Stimulated activated CD4-positive, alpha-beta T cell treated with anti-CD3 and anti-CD28 coated beads, Interleukin-2, amount 100 ng/mL, for 48 hours (primary cell): ENCODE data around the gene MYLIP.
A peak's percentile ranks its signal among the peaks of the same experiment; 100 is the strongest.

Source experiments
- DNase-seq, 2 donors: peaks; one replicate each; pipeline ENCODE4 v3.0.0-alpha.2; 2020

Gene MYLIP

DNA sequence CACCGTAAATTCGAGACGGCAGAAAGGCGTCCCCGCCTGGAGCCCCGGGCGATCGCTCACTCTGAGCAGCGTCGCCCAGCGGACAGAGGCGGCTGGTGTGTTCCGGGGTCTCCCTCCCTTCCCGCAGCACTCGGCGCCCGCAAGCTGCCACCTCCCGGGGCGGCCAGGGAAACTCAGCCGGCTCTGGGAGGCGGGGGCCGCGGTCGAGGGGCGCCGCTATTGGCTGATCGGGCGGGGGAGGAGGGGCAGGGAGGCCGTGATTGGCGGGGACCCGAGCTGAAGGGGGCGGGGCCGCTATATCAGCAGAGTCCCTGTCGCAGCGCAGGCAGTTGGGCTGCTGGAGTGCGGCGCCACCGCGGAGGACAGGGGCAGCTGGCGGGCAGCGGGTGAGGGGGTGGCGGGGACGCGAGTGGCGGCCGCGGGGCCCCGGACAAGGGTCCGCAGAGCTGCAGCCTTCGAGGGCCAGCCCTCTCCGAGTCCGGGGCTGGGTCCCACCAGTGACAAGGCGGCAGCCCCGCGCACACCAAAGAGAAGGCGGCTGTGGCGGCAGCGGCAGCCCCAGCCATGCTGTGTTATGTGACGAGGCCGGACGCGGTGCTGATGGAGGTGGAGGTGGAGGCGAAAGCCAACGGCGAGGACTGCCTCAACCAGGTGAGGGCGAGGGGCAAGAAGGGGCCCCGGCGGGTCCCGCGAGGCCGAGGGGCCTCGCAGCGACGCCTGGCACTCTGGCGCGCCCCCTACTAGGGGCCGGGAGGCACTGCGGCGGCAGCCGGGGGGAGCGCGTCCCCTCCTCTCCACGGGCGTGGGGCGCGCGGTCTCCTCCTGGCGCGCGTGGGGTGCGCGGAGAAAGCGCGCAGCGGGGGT lies at the start of gene MYLIP:
Gene MYLIP, plus strand, starts transcription at position 328 of the 864 bp plus-strand sequence. Its CDS starts 237 bp downstream, at position 565.
- peak; percentile 95 for DNase-seq

GRCh38 chr6:16079354-16079753 lies 49.5 kb upstream of the MYLIP start:
- no peak for DNase-seq

GRCh38 chr6:16080204-16080603 lies 48.7 kb upstream of the MYLIP start:
- DNase-seq = no peak

DNA sequence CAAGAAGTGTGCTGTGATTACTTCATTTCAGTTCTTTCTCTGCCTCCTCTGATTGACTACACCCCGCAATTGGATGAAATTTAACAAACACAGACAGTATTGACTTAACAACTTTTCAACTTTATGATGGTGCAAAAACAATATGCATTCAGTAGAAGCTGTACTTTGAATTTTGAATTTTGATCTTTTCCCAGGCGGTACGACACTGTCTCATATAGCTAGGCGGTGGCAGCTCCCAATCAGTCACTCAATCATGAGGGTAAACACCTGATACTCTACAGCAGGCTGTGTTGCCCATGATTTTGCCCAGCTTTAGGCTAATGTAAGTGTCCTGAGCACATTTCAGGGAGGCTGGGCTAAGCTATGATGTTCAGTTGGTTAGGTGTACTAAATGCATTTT lies 47.6 kb upstream of the MYLIP start:
- DNase-seq = no peak

DNA sequence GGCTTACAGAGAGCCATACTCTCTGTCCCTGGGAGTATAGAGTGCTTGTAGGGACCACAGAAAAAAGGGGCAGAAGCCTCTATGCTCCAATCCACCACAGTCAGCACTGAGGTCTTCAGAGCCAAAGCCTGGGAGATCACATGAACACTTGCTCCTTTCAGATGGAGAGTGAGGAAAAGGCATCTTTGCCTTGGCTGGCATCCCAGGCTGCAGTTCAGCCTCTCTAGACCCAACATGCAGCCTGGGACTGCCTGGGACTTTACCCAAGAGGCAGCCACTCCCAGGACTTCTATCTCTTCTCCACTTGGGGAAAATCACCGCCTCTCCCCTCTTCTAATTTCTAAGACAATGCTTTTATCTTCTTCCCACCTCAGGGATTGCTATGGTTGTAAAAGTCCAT lies 46.5 kb upstream of the MYLIP start:
- DNase-seq = no peak

DNA sequence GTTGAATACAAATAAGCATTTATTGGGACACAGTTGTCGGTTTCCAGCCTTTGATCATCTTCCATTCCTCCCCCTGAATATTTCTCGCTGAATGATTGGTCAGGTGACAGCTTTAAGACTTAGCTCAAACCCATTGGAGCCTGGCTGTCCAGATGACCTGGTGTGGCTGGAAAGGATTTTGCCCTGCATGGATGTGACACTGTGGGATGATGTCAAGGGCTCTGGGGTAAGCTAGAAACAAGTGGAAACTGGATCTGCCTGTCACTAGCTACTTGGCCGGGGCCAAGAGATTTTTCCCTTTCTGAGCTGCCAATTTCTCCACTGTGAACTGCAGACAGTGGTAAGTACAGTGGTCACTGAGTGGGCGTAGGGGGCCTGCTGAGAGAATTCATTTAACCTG lies 41.9 kb upstream of the MYLIP start:
- no peak for DNase-seq

- no peak for DNase-seq
Measured at GRCh38 chr6:16087386-16087785, 41.5 kb upstream of the MYLIP start.

DNA sequence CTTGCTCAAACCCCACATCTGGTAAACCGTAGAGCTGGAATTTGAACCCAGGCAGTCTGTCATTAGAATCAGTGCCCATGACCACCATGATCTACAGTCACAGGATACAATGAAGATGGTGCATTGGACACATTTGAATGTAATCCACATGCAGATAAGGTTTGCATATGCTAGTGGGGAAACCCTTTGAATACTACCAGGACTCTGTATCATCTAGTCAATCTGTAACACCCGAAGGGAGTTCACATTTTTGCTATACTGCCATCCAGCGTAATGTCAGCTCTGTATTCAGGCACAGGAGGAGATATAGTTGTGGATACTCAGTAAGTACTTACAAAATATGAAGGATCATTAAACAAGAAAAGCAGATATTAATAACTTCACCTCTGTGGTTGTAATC lies 40.5 kb upstream of the MYLIP start:
- DNase-seq = no peak

DNA sequence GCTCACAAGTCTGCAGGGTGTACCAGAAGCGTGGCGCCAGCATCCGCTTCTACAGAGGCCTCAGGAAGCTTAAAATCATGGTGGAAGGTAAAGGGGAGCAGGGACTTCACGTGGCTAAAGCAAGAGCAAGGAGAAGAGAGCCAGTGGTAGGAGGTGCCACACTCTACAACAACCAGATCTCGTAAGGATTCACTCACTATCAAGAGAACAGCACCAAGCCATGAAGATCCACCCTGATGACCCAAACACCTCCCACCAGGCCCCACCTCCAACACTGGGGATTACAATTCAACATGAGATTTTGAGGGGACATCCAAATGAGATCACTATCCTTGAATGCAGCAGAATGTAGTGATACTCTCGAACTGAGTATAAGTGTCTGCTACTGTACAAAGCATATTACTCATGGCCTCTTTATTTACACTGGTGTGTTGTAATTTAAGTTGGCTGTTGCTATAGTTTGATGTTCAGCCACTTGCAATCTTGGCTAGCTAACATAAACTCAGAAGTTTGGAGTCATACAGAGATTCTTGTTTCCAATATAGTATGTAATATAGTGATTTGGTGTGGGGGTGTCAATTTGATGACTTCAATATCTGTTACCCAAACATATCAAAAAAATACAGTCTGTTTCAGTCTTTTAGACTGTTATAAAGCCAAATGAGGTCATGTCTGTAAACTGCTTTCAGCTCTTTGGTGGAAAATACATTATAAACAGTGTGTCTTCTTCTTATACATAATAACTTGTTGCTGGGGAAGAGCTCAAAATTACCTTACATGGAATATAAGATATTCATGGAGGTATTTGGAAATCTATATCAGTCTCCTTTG lies 39.4 kb upstream of the MYLIP start:
- DNase-seq = no peak

- no peak for DNase-seq
Measured at GRCh38 chr6:16090452-16090851, 38.4 kb upstream of the MYLIP start.

DNA sequence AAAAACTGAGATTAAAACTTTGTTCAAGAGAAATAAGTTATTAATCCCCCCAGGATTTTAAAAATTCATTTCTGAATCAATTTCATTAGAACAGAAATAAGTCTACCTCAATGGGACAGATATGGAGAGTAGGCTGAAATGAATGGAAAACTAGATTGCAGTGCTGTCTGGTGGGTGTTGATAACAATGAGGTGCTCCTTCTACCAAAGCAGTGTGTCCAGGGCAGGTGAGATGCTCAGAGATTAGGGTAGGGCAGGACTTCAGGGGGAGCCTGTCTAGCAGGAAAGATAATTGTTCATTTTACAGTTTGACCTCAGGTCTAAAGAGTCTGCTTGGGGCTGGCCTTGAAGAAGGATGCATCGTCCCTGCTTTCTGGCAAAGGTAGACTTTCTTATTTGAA lies 38.0 kb upstream of the MYLIP start:
- no peak for DNase-seq

- no peak for DNase-seq
Measured at GRCh38 chr6:16092140-16092539, 36.7 kb upstream of the MYLIP start.

GRCh38 chr6:16092990-16093389 lies 35.9 kb upstream of the MYLIP start:
- DNase-seq = no peak

DNA sequence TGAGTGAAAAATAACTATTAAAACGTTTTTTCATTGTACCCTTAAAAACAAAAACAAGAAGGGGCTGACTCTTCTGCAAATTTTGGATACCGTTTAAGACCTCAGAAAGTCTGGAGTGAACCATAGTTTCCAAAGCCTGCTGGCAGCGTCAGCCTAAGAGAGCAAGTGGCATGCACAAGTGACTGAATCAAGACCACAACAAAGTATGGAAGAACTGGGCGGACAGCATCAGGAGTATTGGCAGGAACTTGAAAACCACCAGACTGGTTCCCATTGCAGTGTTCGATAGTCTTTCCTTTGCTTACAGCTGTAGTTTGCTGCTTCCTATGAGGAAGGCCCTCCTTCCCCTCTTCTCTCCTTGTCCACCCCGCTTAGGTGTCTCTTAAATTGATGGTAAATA lies 33.7 kb upstream of the MYLIP start:
- no peak for DNase-seq

GRCh38 chr6:16097382-16098171 lies 31.3 kb upstream of the MYLIP start:
- DNase-seq = no peak

GRCh38 chr6:16098211-16098610 lies 30.7 kb upstream of the MYLIP start:
- no peak for DNase-seq

DNA sequence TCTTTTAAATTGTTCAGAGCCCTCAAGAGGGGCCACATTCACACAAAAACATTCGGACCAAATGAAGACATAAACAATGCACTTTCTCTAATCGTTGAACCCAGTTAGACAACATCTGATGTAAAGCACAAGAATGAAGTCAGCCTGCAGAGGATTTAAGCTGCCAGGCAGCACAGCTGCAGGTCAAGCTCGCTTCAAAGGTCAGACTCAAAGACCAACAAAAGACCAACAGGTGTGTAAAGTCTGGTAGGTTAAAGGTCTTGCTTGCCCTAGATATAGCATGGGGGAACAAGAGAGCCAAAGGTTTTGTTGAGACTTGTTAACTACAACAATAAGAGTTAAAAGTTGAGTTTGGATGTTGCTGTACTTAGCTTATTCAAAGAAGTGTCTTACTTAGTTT lies 26.7 kb upstream of the MYLIP start:
- DNase-seq = no peak

- no peak for DNase-seq
Measured at GRCh38 chr6:16103722-16104121, 25.2 kb upstream of the MYLIP start.

GRCh38 chr6:16104624-16105433 lies 24.1 kb upstream of the MYLIP start:
- no peak for DNase-seq

DNA sequence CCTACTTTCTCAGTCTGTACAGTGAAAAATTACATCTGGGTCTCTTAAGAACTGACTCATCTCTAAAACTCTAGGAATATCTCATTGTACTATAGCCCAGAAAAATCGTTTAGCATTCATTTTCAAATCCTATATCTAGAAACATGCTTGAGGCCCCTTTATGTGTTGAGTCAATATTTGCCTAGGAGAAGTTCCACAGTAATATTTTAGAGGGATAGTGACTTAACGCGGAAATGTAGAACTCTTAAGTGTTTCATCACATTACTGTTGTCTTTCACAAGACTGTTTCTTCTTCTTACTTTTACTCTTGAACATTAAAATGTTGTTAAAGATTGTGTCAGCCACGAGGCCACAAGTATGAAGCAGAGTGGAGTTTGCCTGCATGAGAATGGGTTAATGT lies 23.0 kb upstream of the MYLIP start:
- DNase-seq = no peak

DNA sequence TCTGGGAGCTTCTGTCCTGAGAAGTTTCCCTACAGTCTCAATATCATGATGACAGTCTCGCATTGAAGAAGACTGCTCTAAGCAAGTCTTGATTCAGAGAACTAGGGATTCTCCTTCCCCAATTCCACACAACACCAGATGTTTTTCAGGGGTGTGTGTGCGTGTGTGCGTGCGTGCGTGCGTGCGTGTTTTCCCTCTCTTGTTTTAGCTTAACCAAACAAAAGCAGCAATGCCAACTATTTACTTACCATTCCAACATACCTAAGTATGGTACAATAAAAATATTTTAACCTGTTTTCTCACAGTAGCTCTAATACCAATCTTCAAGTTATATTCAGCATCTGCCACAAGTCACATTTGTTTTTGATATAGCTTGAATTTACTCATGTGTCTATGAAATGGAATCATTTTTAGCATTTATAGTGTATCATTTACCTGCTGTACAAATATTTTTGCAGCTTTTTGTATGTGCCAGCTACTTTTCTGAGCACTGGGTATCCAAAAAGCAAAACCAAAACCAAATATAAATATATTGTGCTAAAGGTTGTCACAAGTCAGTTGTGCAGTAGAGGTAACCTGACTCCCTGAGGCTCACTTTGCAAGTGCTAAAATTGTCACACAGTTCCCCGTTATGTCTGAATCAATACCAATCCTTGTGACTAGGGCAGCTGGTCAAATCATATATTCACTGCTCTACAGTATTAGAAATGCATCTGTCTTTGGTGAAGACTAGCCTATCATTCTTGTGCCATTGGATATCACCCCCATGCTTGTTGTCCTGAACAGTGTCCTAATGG lies 21.7 kb upstream of the MYLIP start:
- no peak for DNase-seq

DNA sequence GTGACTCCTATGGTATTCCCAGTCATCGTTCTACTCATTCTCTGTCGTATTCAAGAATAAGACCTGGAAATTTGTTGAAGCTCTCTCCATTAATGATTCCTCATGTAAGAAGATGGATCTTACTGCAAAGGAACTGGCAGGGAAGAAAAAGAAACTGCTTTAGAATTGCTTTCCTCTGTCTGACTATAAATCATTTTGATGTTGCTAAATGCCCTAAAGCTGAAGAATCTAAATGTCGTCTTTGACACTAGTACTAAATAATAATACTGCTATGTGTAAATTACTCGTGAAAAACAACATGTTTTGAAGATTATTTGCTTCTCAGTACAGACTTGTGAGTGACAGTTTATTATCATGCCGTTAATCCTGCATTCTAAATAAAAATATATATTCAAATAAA lies 20.5 kb upstream of the MYLIP start:
- no peak for DNase-seq
